B cell (primary cell): Measurements from ENCODE around the gene SMARCC1.

ENCODE experiments used
- CTCF ChIP-seq: fragments of 200-600 bp; IDR thresholded peaks from one replicate; pipeline ENCODE4 v1.8.0; 2022; ENCODE audit warnings: antibody characterized with exemption, mild to moderate bottlenecking
- EZH2 ChIP-seq: IDR thresholded peaks from 2 replicates; pipeline ENCODE4 v1.6.1; 2012; ENCODE audit warnings: borderline replicate concordance, low read depth, mild to moderate bottlenecking, moderate library complexity, low read length; ENCODE audit not compliant: insufficient read depth, poor library complexity, severe bottlenecking

- no peak for TF ChIP-seq CTCF
- no peak for TF ChIP-seq EZH2
Observed at GRCh38 chr3:47688488-47688887, 93.2 kb downstream of the SMARCC1 start.
